Measurements from ENCODE around the gene DNAJC12.

GRCh38 chr10:67827811-67828210, 10.2 kb downstream of the DNAJC12 start:
- TF ChIP-seq CTCF (IDR thresholded peaks at IDR 0.05; ENCODE audit: low read length) (no peak), EZH2 (IDR thresholded peaks at IDR 0.05; ENCODE audit: borderline replicate concordance, low read length) (no peak)

All from OCI-LY1 (cell line).